ENCODE data around the gene ZNF385B. TPM values are rescaled to one million over a fixed set of nuclear protein-coding genes. Genes with fewer than 3 reads are reported as not detected.

Gene ZNF385B
- total and polyA plus RNA-seq, 9 of the 15 experiments (the other 6 are each of a cell fraction or from before 2014, with no cell fraction given), result 0.50 TPM; not detected in 8

DNA sequence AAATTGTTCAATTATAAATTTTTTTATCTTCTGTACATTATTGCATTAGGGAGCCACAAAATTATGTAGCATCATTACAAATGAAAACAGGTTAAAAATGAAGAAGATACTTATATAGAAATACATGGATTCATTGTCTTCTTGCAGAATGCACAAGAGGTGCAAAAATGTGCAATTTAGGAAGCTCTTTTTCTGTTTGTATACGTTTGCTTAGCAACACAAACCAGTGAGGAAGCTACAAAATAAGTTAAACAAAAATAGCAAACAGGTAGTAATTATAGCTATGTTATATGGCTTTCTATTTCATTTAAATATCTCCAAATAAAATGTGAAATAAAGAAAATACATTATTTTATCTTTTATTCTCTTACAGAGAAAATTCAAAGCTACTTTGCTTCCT, 419.2 kb downstream of the ZNF385B start:
- Histone ChIP-seq H3K9me1 (ENCODE audit: control insufficient read depth, insufficient read depth, low read length) (no peaks in the 10 kb centered on the region), H3K4me2 (ENCODE audit: insufficient read depth, low read length) (no peak overlapping the region), H2AFZ (ENCODE audit: low read depth, low read length) (no peak overlapping the region), H3K27me3 (ENCODE audit: control insufficient read depth in 2 of 2, insufficient read depth in 2 of 2, low read length in 2 of 2) (no peaks in the 10 kb centered on the region), H3K36me3 (ENCODE audit: control insufficient read depth, insufficient read depth, low read length) (no peaks in the 10 kb centered on the region), H3K4me3 (no peak overlapping the region), H3K9ac (ENCODE audit: insufficient read depth in 1 of 2, low read depth in 2 of 2, low read length in 2 of 2) (no peak overlapping the region), H3K4me1 (replicated peaks in 1 of 2; ENCODE audit: control insufficient read depth in 2 of 2, insufficient read depth in 2 of 2, low read length in 2 of 2) (no peaks in the 10 kb centered on the region), H3K9me3 (replicated peaks; ENCODE audit: control insufficient read depth, insufficient read depth, low read depth, low read length) (no peaks in the 10 kb centered on the region), H3K79me2 (ENCODE audit: control insufficient read depth, insufficient read depth, low read length) (no peaks in the 10 kb centered on the region), H4K20me1 (replicated peaks; ENCODE audit: control insufficient read depth, insufficient read depth, low read length) (no peaks in the 10 kb centered on the region), H3K27ac (ENCODE audit: extremely low read depth, low read depth, low read length) (no peak overlapping the region)
- FAIRE-seq, result no peak
- 0% methylated on average over 1 of the region's 1 CpG for WGBS (ENCODE audit: insufficient coverage, low coverage, missing lambda C conversion rate)
- POLR2A ChIA-PET, result no interaction called here
- BruUV-seq (replicated peaks), result no TSS peak
- TF ChIP-seq DACH1 (IDR thresholded peaks at IDR 0.05; ENCODE audit: partially characterized antibody) (no peak), ZNF431 (CRISPR knock-in tag; IDR thresholded peaks at IDR 0.05) (no peak), CREB1 (IDR thresholded peaks at IDR 0.05) (no peak), CREB1 (CRISPR knock-in tag; IDR thresholded peaks at IDR 0.05) (no peak)
- TF ChIP-seq, protein P1, sequence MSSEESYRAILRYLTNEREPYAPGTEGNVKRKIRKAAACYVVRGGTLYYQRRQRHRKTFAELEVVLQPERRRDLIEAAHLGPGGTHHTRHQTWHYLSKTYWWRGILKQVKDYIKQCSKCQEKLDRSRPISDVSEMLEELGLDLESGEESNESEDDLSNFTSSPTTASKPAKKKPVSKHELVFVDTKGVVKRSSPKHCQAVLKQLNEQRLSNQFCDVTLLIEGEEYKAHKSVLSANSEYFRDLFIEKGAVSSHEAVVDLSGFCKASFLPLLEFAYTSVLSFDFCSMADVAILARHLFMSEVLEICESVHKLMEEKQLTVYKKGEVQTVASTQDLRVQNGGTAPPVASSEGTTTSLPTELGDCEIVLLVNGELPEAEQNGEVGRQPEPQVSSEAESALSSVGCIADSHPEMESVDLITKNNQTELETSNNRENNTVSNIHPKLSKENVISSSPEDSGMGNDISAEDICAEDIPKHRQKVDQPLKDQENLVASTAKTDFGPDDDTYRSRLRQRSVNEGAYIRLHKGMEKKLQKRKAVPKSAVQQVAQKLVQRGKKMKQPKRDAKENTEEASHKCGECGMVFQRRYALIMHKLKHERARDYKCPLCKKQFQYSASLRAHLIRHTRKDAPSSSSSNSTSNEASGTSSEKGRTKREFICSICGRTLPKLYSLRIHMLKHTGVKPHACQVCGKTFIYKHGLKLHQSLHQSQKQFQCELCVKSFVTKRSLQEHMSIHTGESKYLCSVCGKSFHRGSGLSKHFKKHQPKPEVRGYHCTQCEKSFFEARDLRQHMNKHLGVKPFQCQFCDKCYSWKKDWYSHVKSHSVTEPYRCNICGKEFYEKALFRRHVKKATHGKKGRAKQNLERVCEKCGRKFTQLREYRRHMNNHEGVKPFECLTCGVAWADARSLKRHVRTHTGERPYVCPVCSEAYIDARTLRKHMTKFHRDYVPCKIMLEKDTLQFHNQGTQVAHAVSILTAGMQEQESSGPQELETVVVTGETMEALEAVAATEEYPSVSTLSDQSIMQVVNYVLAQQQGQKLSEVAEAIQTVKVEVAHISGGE (CRISPR knock-in tag; IDR thresholded peaks at IDR 0.05), result no peak
- TF ChIP-seq, protein P2, sequence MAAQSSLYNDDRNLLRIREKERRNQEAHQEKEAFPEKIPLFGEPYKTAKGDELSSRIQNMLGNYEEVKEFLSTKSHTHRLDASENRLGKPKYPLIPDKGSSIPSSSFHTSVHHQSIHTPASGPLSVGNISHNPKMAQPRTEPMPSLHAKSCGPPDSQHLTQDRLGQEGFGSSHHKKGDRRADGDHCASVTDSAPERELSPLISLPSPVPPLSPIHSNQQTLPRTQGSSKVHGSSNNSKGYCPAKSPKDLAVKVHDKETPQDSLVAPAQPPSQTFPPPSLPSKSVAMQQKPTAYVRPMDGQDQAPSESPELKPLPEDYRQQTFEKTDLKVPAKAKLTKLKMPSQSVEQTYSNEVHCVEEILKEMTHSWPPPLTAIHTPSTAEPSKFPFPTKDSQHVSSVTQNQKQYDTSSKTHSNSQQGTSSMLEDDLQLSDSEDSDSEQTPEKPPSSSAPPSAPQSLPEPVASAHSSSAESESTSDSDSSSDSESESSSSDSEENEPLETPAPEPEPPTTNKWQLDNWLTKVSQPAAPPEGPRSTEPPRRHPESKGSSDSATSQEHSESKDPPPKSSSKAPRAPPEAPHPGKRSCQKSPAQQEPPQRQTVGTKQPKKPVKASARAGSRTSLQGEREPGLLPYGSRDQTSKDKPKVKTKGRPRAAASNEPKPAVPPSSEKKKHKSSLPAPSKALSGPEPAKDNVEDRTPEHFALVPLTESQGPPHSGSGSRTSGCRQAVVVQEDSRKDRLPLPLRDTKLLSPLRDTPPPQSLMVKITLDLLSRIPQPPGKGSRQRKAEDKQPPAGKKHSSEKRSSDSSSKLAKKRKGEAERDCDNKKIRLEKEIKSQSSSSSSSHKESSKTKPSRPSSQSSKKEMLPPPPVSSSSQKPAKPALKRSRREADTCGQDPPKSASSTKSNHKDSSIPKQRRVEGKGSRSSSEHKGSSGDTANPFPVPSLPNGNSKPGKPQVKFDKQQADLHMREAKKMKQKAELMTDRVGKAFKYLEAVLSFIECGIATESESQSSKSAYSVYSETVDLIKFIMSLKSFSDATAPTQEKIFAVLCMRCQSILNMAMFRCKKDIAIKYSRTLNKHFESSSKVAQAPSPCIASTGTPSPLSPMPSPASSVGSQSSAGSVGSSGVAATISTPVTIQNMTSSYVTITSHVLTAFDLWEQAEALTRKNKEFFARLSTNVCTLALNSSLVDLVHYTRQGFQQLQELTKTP (IDR thresholded peaks at IDR 0.05; ENCODE audit: low read depth in 1 of 2, partially characterized antibody in 2 of 2), result no peak
- no peak for DNase-seq (ENCODE audit: extremely low read depth in 1 of 4, low spot score in 3 of 4)
- CTCF ChIA-PET (ENCODE audit: low intra/inter-chr PET ratio), result no interaction called here
- intact Hi-C loops (cut with micrococcal nuclease) (loop anchor here (10.0 kb wide), 1 partner anchor 647 kb away; no protein-coding TSS in a partner anchor), in situ Hi-C loops (cut with MboI) (no loop called here)
- ATAC-seq, result no peak
